Natural killer cell (primary cell): ENCODE results near the gene SELENON. TPM values are rescaled to one million over a fixed set of nuclear protein-coding genes. Genes with fewer than 3 reads are reported as not detected.

Experiments
- ATAC-seq, 3 donors: fragments of 150-1000 bp in 2 of 3; fragments of 200-7000 bp in 1 of 3; cut with Tn5 transposase; 1 replicate in 1 of 3; 2 replicates in 2 of 3; pipeline ENCODE4 v1.10.0; 2021; ENCODE audit warnings: mild to moderate bottlenecking in 2 of 3, moderate library complexity in 2 of 3
- DNase-seq, 2 donors: peaks; one replicate each; pipeline versions ENCODE4 v3.0.0 to v3.0.0-alpha.2; 2013 to 2021; ENCODE audit warnings: mixed read lengths in 1 of 2
- H3K27ac ChIP-seq: one replicate; pipeline ENCODE4 v1.5.1; 2013; ENCODE audit warnings: mild to moderate bottlenecking, low read length
- H3K27me3 ChIP-seq: one replicate; pipeline ENCODE4 v1.6.1; 2013; ENCODE audit warnings: low read length; ENCODE audit not compliant: control insufficient read depth, insufficient read depth
- H3K36me3 ChIP-seq: one replicate; pipeline ENCODE4 v1.6.1; 2013; ENCODE audit warnings: low read length; ENCODE audit not compliant: control insufficient read depth, insufficient read depth
- H3K4me1 ChIP-seq: one replicate; pipeline ENCODE4 v1.6.1; 2013; ENCODE audit warnings: low read length; ENCODE audit not compliant: control insufficient read depth, insufficient read depth
- H3K4me3 ChIP-seq: one replicate; pipeline ENCODE4 v1.5.1; 2013; ENCODE audit warnings: low read length
- H3K9me3 ChIP-seq: one replicate; pipeline ENCODE4 v1.6.1; 2013; ENCODE audit warnings: low read length; ENCODE audit not compliant: control insufficient read depth, insufficient read depth
- H3K27ac Mint-ChIP-seq, 2 donors: one replicate each; pipeline ENCODE4 v1.8.0; 2022; ENCODE audit warnings: mild to moderate bottlenecking in 2 of 2, mixed read lengths in 2 of 2, moderate library complexity in 1 of 2
- H3K27me3 Mint-ChIP-seq, 2 donors: one replicate each; pipeline ENCODE4 v1.8.0; 2022; ENCODE audit warnings: low read depth in 2 of 2, mixed read lengths in 2 of 2
- H3K36me3 Mint-ChIP-seq: one replicate; pipeline ENCODE4 v1.8.0; 2022; ENCODE audit warnings: mixed read lengths
- H3K4me1 Mint-ChIP-seq, 2 donors: one replicate each; pipeline ENCODE4 v1.8.0; 2022; ENCODE audit warnings: mixed read lengths in 2 of 2
- H3K4me3 Mint-ChIP-seq: one replicate; pipeline ENCODE4 v1.8.0; 2022; ENCODE audit warnings: mild to moderate bottlenecking, moderate library complexity, mixed read lengths
- H3K9me3 Mint-ChIP-seq, 2 donors: one replicate each; pipeline ENCODE4 v1.8.0; 2022; ENCODE audit warnings: mixed read lengths in 2 of 2
- WGBS: methylation state at CpG from one replicate; pipeline ENCODE4 v1.1.7; 2013; ENCODE audit warnings: missing lambda C conversion rate; ENCODE audit not compliant: insufficient coverage; 5-methylcytosine and 5-hydroxymethylcytosine counted together
- intact Hi-C: fragments of 100-400 bp; cut with micrococcal nuclease; formaldehyde crosslinking; loops from one replicate; pipeline ENCODE4 v1.14.2; 2022
- total RNA-seq, 4 donors: library from RNA; stranded (reverse); fragments of 120-200 nt in 1 of 4; gene quantifications; one replicate each; pipeline versions ENCODE4 v1.2.3 to v1.2.4, GENCODE V29; 2013 to 2022
- TF ChIP-seq, protein P1 (sequence below): fragments of 200-600 bp; IDR thresholded peaks from one replicate; pipeline ENCODE4 v1.8.0; 2022; ENCODE audit warnings: antibody characterized with exemption

The SELENON gene
- total RNA-seq, 3 donors from 2014 or later (not counting 1 experiment from before 2014, with no cell fraction given) = 9.7 to 16.4 (median 11.1) TPM

DNA sequence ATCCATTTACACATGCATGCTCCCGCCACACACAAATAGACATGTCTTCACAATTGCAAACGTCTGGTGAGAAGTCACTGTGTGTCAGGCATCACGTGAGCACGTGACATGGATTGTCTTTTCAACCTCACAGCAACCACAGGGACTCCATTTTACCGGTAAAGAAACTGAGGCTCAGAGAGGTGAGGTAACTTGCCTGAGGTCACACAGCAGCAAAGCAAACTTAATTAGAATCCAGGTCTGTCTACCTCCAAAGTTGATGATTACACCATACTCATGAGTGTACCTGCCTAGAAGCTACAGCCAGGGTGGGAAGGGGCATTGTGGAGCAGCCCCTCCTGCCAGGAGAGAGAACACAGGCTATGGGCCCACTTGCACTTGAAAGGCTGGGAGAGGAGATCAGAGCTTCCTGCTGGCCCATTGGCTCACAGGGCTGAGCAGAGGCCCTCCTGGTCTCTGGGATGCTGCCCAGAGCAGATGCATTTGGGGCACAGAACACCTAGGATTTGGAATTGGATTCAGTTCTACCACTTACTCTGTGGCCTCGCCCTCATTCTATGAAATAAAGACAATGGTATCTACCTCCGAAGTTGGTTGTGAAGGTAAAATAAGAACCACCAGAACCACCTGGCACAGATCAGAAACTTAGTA is 44.4 kb upstream of the SELENON start:
- Mint-ChIP-seq H3K4me3 (no peak overlapping the region), H3K36me3 (no peaks in the 10 kb centered on the region), H3K9me3 (no peaks in the 10 kb centered on the region), H3K27ac (no peak overlapping the region), H3K27me3 (no peaks in the 10 kb centered on the region), H3K4me1 (peaks cover 0 to 4% of the 10 kb centered on the region in 2 donors)
- Histone ChIP-seq H3K27me3 (no peaks in the 10 kb centered on the region), H3K4me1 (no peaks in the 10 kb centered on the region), H3K36me3 (no peaks in the 10 kb centered on the region), H3K27ac (no peak overlapping the region), H3K9me3 (no peaks in the 10 kb centered on the region), H3K4me3 (no peak overlapping the region)
- 89% methylated on average over 6 of the region's 7 CpGs for WGBS
- TF ChIP-seq, protein P1, sequence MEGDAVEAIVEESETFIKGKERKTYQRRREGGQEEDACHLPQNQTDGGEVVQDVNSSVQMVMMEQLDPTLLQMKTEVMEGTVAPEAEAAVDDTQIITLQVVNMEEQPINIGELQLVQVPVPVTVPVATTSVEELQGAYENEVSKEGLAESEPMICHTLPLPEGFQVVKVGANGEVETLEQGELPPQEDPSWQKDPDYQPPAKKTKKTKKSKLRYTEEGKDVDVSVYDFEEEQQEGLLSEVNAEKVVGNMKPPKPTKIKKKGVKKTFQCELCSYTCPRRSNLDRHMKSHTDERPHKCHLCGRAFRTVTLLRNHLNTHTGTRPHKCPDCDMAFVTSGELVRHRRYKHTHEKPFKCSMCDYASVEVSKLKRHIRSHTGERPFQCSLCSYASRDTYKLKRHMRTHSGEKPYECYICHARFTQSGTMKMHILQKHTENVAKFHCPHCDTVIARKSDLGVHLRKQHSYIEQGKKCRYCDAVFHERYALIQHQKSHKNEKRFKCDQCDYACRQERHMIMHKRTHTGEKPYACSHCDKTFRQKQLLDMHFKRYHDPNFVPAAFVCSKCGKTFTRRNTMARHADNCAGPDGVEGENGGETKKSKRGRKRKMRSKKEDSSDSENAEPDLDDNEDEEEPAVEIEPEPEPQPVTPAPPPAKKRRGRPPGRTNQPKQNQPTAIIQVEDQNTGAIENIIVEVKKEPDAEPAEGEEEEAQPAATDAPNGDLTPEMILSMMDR = no peak
- intact Hi-C loops = no loop called here
- DNase-seq (no peak), ATAC-seq (no peak)

DNA sequence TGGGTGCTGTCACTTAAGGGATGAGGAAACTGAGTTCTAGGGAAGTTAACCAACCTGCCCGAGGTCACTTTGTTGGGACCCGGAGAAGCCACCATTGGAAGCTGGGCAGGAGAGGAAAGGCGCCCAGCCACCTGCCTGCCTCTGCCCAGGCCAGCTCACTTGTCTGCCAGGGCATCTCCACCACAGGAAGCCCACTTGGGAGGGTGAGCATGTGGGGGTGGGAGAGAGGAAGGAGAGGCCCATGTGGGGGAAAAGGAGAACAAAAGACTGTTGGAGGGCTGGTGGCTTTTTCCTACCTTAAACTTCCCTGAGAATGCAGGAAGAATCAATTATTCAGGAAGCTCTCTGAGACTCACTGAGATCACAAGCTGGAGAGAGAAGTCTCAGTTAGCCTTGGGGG is 43.8 kb upstream of the SELENON start:
- Mint-ChIP-seq H3K9me3 (no peaks in the 10 kb centered on the region), H3K27me3 (no peaks in the 10 kb centered on the region), H3K36me3 (no peaks in the 10 kb centered on the region), H3K4me1 (peaks cover 0 to 4% of the 10 kb centered on the region in 2 donors), H3K27ac (no peak overlapping the region), H3K4me3 (no peak overlapping the region)
- H3K4me1 ChIP-seq = no peaks in the 10 kb centered on the region
- H3K27ac ChIP-seq = no peak overlapping the region
- no peaks in the 10 kb centered on the region for H3K27me3 ChIP-seq
- no peaks in the 10 kb centered on the region for H3K9me3 ChIP-seq
- TF ChIP-seq, protein P1 = no peak
- ATAC-seq (no peak), DNase-seq (no peak)
- 9% methylated on average over 3 of the region's 3 CpGs for WGBS
- no peak overlapping the region for H3K4me3 ChIP-seq
- no peaks in the 10 kb centered on the region for H3K36me3 ChIP-seq
- intact Hi-C loops = no loop called here

DNA sequence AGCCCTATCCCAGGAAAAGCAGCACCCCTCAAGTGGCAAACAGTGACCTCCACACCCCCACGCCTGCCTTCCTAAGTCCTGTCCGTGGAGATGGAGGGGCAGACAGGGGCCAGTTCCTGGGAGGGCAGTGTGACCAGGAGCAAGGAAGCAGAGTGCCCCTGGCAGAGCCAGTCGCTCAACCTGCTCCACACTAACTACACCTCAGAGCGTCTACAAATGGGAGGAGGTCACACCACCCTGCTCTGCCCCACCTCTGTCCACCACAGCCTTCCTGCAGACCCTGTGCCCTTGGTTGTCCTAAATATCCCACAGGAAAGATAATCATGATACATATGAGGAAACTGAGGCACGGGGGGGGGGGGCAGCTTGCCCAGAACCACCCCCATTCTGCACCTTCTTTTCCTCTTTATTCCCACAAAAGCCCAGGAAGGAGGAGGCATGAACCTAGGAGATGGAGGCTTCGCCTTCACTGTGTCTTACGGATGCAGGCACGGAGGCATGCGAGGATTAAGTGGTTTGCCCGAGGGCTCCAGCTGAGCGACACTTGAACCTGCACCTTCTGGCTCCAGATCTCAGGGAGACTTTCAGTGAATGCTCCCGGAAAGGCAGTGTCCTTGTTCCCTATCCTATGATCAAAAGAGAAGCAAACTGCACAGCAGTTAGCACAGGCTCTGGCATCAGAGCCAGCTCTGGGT is 42.7 kb upstream of the SELENON start:
- H3K4me3 Mint-ChIP-seq = no peak overlapping the region

More for the DNA sequence above, 42.7 kb upstream of the SELENON start:
- Histone ChIP-seq H3K36me3 (no peaks in the 10 kb centered on the region), H3K27ac (no peak overlapping the region), H3K4me3 (no peak overlapping the region), H3K9me3 (no peaks in the 10 kb centered on the region), H3K4me1 (no peaks in the 10 kb centered on the region), H3K27me3 (no peaks in the 10 kb centered on the region)
- WGBS = 91% methylated on average over 11 of the region's 12 CpGs
- Mint-ChIP-seq H3K27ac (no peak overlapping the region), H3K4me1 (peaks cover 0 to 4% of the 10 kb centered on the region in 2 donors), H3K9me3 (no peaks in the 10 kb centered on the region), H3K36me3 (no peaks in the 10 kb centered on the region), H3K27me3 (no peaks in the 10 kb centered on the region)
- intact Hi-C loops = no loop called here
- ATAC-seq = no peak
- TF ChIP-seq, protein P1 = no peak
- DNase-seq = no peak
